TTC549 (cell line): ENCODE data around the gene FAM237B.

Experiments used
- FAIRE-seq: peaks from 2 replicates; lab custom pipeline; 2012; peaks lifted over from hg19 to GRCh38; lab: Jason Lieb, UNC

The FAM237B gene

GRCh38 chr7:90290244-90291113 lies 30.6 kb downstream of the FAM237B start:
- FAIRE-seq = no peak

GRCh38 chr7:90288154-90288553 lies 33.0 kb downstream of the FAM237B start:
- FAIRE-seq = no peak

GRCh38 chr7:90276033-90276728 lies 44.9 kb downstream of the FAM237B start:
- FAIRE-seq = no peak

GRCh38 chr7:90274161-90274560 lies 46.9 kb downstream of the FAM237B start:
- no peak for FAIRE-seq

GRCh38 chr7:90272242-90272641 lies 48.9 kb downstream of the FAM237B start:
- no peak for FAIRE-seq

GRCh38 chr7:90271753-90272152 lies 49.4 kb downstream of the FAM237B start:
- no peak for FAIRE-seq

GRCh38 chr7:90270431-90271178 lies 50.5 kb downstream of the FAM237B start:
- no peak for FAIRE-seq

- no peak for FAIRE-seq
Observed at GRCh38 chr7:90269163-90269562, 51.9 kb downstream of the FAM237B start.

GRCh38 chr7:90267263-90267858 lies 53.7 kb downstream of the FAM237B start:
- no peak for FAIRE-seq

- FAIRE-seq = no peak
Observed at GRCh38 chr7:90266808-90267207, 54.3 kb downstream of the FAM237B start.
